NCI-H82 treated with DMSO at 0.1 percent for 48 hours (cell line): Measurements from ENCODE around the gene TTC28.
A peak's percentile ranks its signal among the peaks of the same experiment; 100 is the strongest.

Source experiments
- DNase-seq: peaks from one replicate; lab custom pipeline; 2025; ENCODE audit not compliant: unreplicated experiment; lab: John Stamatoyannopoulos, UW

TTC28 gene

DNA sequence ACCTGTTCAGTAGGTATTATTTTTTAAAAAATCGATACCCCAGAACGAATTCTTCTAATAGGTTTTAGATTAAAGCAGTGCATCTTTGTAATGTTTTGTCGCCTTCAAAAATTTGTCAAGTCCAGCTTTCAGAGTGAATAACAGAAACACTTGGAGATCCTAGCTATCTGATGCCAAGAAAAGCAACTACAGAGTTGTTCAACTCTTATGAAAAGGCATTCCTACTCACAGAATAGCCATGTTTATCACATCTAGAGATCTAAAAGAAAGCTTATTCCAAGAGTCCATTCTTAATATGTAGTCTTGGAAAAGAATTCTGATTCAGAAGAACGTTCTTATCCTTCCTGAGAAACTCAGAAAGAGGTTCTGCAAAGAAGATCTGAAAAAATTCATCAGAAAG, 268.5 kb downstream of the TTC28 start:
- DNase-seq: no peak

DNA sequence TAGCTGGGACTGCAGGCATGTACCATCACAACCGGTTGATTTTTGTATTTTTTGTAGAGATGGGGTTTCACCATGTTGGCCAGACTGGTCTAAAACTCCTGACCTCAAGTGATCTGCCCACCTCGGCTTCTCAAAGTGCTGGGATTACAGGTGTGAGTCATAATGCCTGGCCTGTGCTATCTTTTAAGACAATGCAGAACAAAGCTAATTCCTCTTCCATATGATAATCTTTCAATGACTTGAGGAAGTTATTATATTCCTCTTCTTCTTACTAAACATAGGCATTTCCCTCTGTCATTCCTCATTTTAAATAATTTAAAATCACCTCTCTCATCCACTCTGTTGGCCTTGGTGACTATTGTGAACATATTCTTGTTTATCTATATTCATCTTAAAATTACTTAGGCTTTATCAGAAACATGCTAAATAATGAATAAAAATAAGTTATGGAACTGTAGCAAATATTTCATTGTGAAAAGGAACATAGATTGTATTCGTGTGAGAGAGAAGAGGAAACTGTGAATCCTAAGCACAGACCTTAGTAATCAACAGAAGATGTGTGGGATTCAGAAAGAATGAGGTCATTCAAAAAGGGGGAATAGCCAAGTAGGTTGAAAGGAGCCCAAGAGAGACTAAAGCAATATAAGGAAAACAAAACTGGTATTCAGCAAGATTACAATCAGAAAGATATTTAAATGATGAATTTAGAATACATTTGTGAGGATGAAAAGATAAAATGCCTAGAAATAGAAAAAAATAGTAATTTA, 269.4 kb downstream of the TTC28 start:
- DNase-seq: no peak

DNA sequence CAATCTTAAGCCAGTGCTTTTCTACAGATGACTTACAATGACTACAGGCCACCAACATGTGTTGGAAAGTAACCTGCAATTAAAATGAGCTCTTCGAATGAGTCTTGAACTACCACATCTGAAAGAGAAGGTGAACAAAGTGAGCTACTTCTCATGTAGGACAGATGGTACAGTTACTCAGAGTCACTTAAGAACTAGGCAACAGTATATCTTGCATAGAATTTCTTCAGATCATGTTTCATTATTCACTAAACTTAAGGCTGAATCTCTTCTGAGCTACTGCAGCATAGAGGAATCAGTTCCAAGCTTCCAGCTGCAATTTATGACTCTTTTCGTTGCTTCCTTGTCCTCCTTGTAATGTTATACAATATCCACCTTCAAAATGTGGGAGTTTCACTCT, 270.9 kb downstream of the TTC28 start:
- DNase-seq: no peak

DNA sequence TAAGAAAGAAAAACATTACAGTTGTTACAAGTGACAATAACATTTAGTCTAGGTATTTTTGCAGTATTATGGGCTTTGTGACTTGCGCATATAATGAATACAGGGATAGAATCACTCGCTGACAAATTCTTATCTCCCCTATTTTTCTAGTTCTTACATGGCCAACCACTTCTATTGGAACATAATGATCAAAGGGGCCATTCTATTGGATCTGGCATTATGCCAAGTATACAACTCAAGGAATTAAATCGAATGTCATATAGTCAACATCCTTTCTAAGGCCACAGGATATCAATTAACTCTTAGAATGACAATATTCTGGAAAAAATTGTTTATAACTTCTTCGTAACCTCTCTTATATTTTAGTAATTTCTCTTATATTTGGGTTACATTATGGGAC, 272.0 kb downstream of the TTC28 start:
- DNase-seq: peak; percentile 92

DNA sequence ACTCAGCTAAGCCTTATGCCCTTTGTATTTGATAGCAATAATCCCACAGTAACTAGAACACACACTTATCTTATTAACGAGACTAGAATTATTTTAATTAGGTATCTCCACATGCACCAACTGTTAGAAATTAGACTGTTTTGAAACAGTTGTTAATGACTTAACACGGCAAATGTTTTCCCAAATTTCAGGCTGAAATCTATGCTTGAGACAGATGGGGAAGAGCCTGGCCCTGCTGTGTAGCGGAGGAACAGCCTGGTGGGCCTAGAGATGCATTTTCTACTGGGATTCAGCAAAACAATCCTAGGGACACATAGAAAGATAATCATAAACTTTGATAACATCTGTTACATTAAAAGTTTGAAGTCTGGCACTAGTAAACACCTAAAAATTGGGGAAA, 273.4 kb downstream of the TTC28 start:
- DNase-seq: peak; percentile 48

DNA sequence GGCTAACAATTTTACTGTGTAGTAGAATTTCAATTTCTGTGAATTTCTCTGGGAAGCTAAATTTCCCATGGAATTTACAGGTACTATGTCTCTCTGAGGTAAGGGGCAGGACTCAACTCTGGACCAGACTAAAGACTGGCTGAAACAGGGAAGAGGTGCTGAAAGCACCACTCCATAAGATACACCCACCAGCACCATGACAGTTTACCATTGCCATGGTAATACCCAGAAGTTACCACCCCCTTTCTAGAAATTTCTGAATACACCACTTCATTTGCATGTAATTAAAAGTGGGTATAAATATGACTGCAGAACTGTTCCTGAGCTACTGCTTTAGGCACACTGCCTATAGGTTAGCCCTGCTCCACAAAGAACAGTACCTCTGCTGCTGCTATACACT, 274.1 kb downstream of the TTC28 start:
- no peak for DNase-seq

DNA sequence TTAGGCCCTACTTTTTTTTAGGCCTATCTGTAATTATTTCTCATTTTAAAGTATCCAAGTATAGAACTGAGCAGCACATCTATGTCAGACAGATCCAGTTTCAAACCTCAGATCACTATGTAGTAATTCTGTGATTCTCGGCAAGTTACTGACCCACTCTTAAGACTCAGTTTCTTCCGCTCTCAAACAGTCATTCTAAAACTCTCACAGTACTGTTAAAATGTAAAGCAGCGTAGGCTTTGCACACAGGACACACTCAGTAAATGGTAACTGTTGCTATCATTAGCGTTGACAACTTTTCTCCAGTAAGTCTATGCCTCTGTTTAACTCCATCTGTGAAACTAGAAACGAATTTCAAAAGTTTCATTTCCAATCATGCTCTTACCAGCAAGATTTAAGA, 277.1 kb downstream of the TTC28 start:
- no peak for DNase-seq

GRCh38 chr22:28402060-28402459, 277.6 kb downstream of the TTC28 start:
- DNase-seq: no peak

- DNase-seq: no peak
Measured at GRCh38 chr22:28398981-28399380, 280.7 kb downstream of the TTC28 start.

DNA sequence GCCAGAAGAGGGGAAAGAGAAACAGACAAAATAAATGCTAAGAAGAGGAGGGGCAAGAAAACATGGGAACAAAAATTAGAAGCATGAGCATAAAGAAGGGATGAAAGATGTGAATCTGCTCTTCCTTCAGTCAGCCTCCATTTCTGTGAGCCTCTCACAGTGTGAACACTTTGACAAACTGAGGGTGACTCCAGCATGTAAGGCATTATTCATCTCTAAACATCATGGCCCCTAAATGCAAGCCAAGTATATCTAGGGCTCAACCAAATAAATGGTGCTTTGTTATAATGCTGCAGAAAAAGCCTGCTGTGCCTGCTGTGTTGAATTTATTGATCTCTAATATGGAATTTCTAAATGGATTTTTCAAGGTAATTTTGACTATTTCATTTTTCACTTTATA, 281.3 kb downstream of the TTC28 start:
- DNase-seq: no peak

DNA sequence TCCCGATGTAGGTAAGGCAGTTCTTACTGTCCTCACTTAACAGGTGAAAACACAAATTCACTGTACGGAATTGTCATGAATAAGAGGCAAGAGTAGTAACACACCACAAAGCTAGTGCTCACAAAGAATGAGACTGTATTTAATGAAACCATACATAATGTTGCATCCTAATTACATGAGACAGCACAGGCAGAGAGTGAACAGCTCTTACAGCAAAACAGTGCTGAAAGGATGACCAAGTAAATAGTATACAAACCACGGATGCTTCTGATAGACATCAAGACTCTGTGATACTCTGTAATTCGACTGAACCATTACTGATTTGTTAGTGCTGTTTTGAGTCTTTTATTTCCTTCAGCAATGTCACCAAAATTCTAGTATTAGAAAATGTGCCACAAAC, 282.3 kb downstream of the TTC28 start:
- no peak for DNase-seq

- DNase-seq: no peak
Measured at GRCh38 chr22:28395920-28396753, 283.5 kb downstream of the TTC28 start.

GRCh38 chr22:28395520-28395919, 284.1 kb downstream of the TTC28 start:
- no peak for DNase-seq

DNA sequence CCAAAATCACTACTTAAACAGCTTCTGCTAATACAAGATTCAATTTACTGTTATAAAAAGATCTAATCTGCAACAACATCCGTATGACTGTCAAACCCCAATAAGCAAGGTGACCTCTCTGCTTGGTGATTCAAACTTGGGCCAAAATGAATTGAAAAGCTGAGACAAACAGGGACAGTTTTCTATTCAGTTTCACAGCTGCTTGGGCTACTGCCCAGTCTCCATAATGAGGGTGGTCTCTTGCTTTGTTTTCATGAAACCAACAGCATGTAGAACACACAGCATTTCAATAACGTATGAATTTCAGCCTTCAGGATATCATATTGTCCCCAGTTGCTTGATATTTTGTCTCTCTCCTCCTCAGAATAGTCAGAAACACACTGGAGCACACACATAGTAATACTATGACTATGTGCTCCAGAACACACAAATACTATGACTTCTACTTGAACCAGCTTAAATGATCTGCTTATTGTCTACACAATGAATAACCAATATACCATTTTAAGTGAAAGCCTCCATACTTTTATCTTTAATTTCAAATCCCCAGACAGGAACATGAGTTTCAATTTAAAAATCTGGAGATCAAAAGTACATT, 285.0 kb downstream of the TTC28 start:
- no peak for DNase-seq

DNA sequence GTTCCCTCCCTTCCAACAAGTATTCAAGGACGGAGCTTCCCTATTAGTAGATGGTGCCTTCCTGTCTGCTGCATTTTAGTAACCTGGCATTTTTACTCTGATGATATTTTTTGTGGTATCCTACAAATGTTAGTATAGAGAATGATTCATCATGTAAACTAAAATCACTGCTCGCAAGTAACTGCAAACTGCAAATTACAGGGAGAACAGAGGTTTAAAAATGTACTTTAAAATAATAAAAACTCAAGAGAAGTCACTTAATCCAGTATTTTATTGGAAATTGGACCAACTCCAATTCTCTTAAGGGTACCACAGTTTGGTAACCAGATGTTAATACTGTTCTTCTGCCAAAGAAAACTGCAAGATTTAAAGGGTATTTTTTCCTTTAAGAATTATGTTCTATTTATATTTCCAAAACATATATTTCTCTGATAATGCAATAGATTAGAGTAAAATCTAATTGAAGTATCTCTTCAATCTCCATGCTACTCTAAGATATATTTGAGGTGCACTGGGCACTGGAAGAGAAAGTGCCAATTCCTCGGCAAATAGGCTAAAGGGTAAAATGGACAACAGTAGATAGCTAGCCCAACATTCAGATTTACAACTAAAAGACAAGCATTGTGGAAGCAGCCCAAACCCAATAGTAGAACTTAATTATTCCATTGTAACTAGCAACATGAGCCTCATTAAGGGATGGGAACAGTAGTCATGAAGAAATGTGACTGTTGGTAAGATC, 298.0 kb downstream of the TTC28 start:
- DNase-seq: no peak

DNA sequence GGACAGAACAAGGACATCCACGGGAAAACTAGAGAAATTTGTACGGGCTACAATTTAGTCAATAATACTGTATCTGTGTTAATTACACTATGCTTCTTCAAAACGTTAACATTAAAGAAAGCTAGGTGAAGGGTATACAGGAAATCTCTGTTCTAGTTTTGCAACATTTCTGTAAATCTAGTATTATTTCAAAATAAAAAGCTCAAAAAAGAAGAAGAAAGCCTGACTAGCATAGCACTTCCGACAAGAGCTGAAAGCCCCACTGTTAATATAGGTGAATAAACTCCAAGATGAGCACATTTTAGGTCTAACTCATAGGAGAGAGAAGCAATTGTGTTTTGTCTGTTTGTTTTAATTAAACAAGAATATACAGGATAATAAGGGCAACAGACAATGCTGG, 299.7 kb downstream of the TTC28 start:
- no peak for DNase-seq

- no peak for DNase-seq
Measured at GRCh38 chr22:28379075-28379779, 300.4 kb downstream of the TTC28 start.

DNA sequence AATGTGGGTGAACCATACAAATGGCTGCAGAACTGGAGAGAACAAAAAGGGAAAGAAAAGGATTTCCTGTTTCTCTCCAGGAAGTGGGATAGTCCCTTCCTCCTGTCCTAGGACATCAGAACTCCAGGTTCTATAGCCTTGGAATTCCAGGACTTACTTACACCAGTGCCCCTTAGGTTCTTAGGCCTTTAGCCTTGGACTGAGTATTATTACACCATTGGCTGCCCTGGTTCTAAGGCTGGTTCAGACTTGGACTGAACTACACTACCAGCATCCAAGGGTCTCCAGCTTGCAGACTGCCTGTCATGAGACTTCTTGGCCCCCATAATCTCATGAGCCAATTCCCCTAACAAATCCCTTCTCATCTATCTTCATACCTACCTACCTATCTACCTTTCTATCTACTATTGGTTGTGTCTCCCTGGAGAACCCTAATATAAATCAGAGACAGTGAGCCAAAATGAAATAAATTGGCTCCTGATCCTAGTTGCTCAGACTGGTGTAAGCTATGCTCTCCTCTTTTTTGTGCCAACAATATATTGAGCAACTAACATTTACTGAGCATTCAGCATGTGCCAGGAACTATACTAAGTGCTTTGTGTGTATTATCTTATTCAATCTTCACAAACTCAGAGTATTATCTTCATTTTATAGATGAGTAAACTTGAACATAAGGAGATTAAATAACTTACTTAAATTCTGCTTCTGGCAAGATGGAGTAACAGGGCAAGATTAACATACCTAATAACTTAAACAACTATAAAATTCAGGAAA, 303.7 kb downstream of the TTC28 start:
- no peak for DNase-seq

GRCh38 chr22:28373831-28374230, 305.8 kb downstream of the TTC28 start:
- no peak for DNase-seq

GRCh38 chr22:28369854-28370253, 309.8 kb downstream of the TTC28 start:
- no peak for DNase-seq
